ENCODE measurements around the gene NOXO1.

Gene NOXO1

DNA sequence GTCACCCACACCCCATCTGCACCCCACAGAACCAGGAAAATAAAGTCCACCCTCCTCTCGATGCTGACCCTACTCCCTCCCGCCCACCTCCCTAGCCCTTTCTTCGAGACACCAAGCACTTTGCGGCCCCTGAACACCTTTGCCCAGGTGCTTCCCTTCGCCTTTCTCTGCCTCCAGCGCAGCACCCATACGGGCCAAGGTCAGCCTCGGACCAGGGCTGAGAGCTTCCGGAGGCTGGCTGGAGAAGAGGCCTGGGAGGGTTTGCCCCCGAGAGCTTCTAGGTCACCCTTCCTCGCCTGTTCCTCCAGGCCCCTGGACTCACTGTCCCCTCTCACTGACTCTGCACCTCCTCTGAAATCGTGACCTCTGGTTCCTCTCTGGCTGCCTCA, 42.8 kb upstream of the NOXO1 start:
- Histone ChIP-seq H3K4me3 (ENCODE audit: insufficient read depth, low read length, poor library complexity, severe bottlenecking) (no peak overlapping the region), H3K27me3 (ENCODE audit: low read length) (no peaks in the 10 kb centered on the region), H4K20me1 (ENCODE audit: low read depth, low read length) (no peaks in the 10 kb centered on the region), H3K27ac (ENCODE audit: low read depth, low read length) (no peak overlapping the region), H3F3A (ENCODE audit: insufficient read depth) (no peaks in the 10 kb centered on the region), H3K9me3 (ENCODE audit: insufficient read depth, low read length) (no peaks in the 10 kb centered on the region), H3K79me2 (ENCODE audit: insufficient read depth, low read length) (no peaks in the 10 kb centered on the region), H3K9me2 (replicated peaks; ENCODE audit: insufficient read depth, low read length) (no peaks in the 10 kb centered on the region), H3K4me2 (ENCODE audit: low read depth, low read length, poor library complexity, severe bottlenecking) (no peak overlapping the region), H3K36me3 (ENCODE audit: low read length) (no peaks in the 10 kb centered on the region), H2AFZ (ENCODE audit: low read depth, low read length, severe bottlenecking) (no peak overlapping the region), H3K9ac (ENCODE audit: low read length) (no peak overlapping the region)
- TF ChIP-seq EZH2phosphoT487 (conservative IDR thresholded peaks at IDR 0.05; ENCODE audit: low read length): no peak
- TF ChIP-seq, protein P1, sequence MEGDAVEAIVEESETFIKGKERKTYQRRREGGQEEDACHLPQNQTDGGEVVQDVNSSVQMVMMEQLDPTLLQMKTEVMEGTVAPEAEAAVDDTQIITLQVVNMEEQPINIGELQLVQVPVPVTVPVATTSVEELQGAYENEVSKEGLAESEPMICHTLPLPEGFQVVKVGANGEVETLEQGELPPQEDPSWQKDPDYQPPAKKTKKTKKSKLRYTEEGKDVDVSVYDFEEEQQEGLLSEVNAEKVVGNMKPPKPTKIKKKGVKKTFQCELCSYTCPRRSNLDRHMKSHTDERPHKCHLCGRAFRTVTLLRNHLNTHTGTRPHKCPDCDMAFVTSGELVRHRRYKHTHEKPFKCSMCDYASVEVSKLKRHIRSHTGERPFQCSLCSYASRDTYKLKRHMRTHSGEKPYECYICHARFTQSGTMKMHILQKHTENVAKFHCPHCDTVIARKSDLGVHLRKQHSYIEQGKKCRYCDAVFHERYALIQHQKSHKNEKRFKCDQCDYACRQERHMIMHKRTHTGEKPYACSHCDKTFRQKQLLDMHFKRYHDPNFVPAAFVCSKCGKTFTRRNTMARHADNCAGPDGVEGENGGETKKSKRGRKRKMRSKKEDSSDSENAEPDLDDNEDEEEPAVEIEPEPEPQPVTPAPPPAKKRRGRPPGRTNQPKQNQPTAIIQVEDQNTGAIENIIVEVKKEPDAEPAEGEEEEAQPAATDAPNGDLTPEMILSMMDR (IDR thresholded peaks at IDR 0.05; ENCODE audit: insufficient read depth, low read length, poor library complexity, severe bottlenecking): no peak

DNA sequence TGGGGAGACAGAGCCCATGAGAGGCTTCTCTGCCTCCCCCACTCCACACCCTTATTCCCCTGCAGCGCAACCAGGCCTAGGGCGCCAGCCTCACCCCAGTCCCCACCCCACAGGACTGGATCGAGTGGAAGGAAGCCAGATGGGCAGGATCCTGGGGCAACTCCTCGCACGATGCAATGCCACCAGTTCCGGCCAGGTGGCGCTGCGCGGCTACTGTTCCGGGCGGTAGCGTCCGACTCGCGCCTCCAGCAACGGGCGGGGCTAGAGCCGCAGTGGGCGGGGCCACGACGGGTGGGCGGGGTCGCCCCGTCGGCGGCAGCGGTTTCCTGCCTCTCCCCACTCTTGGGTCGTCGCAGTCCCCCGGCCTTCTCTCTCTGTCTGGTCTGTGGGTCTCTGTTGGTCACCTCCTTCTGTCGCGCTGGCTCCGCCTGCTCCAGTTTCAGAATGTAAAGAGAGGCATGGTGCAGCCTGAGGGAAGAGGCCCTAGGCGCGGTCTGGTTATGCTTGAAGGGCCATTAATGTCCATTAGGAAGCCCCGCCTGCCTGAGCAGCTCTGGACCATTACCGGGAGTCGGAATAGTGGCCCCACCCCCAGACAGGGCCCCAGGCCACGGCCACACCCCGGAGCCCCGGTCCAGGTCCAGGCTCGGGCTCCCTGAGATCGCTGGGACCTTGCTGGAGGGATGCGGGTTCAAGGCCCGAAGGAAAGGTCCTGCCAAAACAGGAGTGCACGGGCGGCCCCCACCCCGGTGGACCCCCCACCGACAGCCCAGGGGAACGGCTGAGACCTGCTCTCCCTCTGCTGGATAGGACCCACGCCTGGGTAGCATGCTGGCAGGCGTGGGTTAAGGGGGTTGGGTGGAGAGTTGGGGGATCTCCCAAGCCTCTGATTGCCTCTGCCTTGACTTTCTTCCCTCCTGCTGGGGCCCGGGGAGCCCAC, 42.1 kb upstream of the NOXO1 start:
- Histone ChIP-seq H3K36me3 (ENCODE audit: low read length) (no peaks in the 10 kb centered on the region), H2AFZ (ENCODE audit: low read depth, low read length, severe bottlenecking) (peak overlapping the region; percentile 77), H3K27me3 (ENCODE audit: low read length) (no peaks in the 10 kb centered on the region), H3K4me2 (ENCODE audit: low read depth, low read length, poor library complexity, severe bottlenecking) (peak overlapping the region; percentile 40), H3K9me3 (ENCODE audit: insufficient read depth, low read length) (no peaks in the 10 kb centered on the region), H3F3A (ENCODE audit: insufficient read depth) (no peaks in the 10 kb centered on the region), H3K27ac (ENCODE audit: low read depth, low read length) (no peak overlapping the region), H3K79me2 (ENCODE audit: insufficient read depth, low read length) (no peaks in the 10 kb centered on the region), H3K4me3 (ENCODE audit: insufficient read depth, low read length, poor library complexity, severe bottlenecking) (no peak overlapping the region), H3K9me2 (replicated peaks; ENCODE audit: insufficient read depth, low read length) (no peaks in the 10 kb centered on the region), H4K20me1 (ENCODE audit: low read depth, low read length) (no peaks in the 10 kb centered on the region), H3K9ac (ENCODE audit: low read length) (peak overlapping the region; percentile 36)
- no peak for TF ChIP-seq EZH2phosphoT487 (conservative IDR thresholded peaks at IDR 0.05; ENCODE audit: low read length)
- TF ChIP-seq, protein P1 (IDR thresholded peaks at IDR 0.05; ENCODE audit: insufficient read depth, low read length, poor library complexity, severe bottlenecking): peak; percentile 90

GRCh38 chr16:2022723-2023091, 41.4 kb upstream of the NOXO1 start:
- peak overlapping the region; percentile 77 for H2AFZ ChIP-seq (ENCODE audit: low read depth, low read length, severe bottlenecking)
- H4K20me1 ChIP-seq (ENCODE audit: low read depth, low read length): no peaks in the 10 kb centered on the region
- H3K9me3 ChIP-seq (ENCODE audit: insufficient read depth, low read length): no peaks in the 10 kb centered on the region
- H3K4me2 ChIP-seq (ENCODE audit: low read depth, low read length, poor library complexity, severe bottlenecking): peak overlapping the region; percentile 36
- H3K79me2 ChIP-seq (ENCODE audit: insufficient read depth, low read length): no peaks in the 10 kb centered on the region
- H3K4me3 ChIP-seq (ENCODE audit: insufficient read depth, low read length, poor library complexity, severe bottlenecking): no peak overlapping the region
- no peaks in the 10 kb centered on the region for H3F3A ChIP-seq (ENCODE audit: insufficient read depth)
- TF ChIP-seq EZH2phosphoT487 (conservative IDR thresholded peaks at IDR 0.05; ENCODE audit: low read length): no peak
- TF ChIP-seq, protein P1 (IDR thresholded peaks at IDR 0.05; ENCODE audit: insufficient read depth, low read length, poor library complexity, severe bottlenecking): no peak
- peak overlapping the region; percentile 36 for H3K9ac ChIP-seq (ENCODE audit: low read length)
- no peaks in the 10 kb centered on the region for H3K36me3 ChIP-seq (ENCODE audit: low read length)
- H3K9me2 ChIP-seq (replicated peaks; ENCODE audit: insufficient read depth, low read length): no peaks in the 10 kb centered on the region
- no peaks in the 10 kb centered on the region for H3K27me3 ChIP-seq (ENCODE audit: low read length)
- H3K27ac ChIP-seq (ENCODE audit: low read depth, low read length): no peak overlapping the region
